D341Med (cell line): ENCODE results near the gene MBNL2.

Source experiments
- DNase-seq: peaks from one replicate; pipeline ENCODE4 v3.0.0; 2012; ENCODE audit warnings: low spot score

Gene MBNL2

DNA sequence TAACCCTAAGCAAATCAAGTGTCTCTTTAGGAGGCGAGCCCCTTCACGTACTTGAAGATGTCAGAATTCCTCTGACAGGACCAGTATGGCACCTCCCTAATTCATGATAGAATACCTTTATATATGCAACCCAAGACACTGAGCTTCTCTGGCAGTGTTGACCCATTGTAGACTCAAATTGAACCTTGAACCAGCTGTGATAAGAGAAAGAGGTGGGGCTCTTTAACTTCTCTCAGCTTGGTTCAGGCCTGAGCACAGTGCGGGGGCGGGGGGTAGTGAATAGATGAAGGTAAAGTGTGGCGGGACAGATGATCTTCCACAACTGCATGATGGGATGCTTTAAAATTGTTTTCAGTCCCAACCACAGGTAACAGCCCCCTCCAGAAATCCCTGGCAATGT is 12.1 kb downstream of the MBNL2 start:
- DNase-seq, result no peak

DNA sequence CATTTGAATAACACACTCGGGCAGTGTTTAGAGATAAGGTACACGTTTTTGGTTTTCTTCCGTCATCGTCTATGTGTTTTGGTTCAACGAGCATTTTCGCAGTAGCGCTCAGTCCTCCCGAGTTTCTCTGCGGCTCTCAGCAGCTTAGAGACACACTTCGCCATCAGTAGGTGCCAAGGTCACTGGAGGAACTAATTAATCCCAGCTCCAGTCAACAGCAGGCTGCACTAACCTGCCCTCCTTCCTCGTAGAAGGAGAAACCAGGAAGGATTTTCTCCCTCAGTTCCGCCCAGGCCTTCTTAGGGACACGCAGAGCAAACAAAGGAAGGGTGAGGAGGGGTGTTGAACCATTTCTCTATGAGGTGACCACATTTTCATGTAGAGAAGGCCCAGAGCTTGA is 12.6 kb downstream of the MBNL2 start:
- no peak for DNase-seq

DNA sequence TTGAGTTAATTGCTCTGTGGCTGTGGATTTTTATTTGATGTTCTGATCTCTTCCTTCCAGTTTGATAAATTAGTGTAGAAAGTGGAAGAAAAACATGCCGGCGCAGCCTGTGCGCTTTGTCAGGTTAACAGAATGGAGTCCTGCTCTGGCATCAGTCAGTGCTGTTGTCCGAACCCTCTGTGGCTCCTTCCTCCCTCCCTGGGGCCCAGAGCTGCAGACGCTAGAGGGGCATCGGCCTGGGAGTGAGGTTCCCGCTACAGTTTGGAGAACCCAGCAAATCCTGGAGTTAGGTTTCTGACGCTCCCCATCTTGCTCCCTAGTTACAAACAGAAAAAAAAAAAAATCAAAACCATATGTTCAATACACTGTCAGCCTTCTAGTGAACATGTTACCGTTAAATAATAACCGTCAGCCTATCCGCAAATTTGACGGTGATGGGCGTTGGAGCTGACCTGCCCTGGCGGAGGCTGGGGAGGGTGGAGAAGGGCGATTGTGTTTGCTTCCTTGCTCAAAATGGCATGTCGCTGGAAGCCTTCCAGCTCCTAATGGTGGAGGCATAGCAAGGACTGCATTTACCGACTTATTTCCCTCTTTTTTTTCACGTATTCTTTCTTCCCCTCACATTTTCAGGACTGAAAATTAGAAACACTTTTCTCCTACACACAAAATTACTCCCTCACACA is 13.6 kb downstream of the MBNL2 start:
- DNase-seq, result no peak

DNA sequence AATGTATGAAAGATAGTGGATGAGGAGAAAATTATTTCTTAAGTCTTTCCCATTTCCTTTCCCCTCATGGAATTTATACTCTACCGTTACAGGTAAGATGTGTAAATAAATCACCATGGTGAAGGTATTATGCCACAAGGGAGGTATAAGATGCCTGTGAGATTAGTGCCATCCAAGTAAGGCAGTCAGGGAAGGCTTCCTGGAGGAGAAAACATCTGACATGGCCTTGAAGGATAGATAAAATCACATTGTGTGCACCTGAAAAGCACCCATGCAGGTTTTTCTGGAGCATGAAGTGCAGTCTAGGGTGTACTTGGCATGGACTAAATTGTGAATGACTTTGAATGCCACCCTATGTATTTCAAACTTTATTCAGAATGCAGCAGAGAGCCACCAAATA is 15.3 kb downstream of the MBNL2 start:
- no peak for DNase-seq

DNA sequence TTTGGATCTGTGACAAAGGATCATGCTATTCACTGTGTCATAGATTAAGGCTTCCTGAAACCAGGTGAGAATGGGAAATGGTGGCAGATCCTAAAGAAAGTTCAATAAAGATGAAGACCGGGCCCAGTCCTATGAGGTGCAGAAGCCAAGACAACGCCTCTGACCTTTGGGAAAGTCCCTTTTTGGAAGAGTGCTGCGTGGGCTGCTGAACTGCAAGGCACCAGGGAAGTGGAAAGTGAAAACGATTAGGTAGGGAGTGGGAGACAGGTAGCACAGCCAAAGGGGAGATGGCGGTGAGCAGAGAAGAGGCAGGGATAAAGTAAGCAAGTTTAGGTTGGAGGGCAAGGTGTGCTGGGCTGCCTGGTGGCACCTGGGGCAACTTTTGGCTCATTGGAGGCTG is 16.3 kb downstream of the MBNL2 start:
- DNase-seq, result no peak

DNA sequence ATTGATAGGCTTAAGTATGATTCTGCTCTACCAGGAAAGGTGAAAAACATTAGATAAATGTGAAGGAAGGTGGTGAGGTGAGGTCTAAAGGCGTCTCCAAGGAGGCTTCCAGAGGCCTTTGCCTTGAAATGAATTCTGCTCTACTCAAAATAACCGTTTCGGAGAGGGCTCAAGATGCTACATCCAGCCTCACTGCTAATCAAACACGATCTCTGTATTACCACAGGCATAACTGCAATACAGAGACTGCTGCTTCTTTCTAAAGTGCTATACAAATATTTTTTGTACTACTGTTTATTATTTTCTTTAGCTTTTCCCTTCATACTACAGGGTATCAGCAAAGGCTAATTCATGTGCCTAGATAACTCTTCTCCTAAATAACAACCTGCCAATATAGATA is 16.8 kb downstream of the MBNL2 start:
- DNase-seq, result no peak

DNA sequence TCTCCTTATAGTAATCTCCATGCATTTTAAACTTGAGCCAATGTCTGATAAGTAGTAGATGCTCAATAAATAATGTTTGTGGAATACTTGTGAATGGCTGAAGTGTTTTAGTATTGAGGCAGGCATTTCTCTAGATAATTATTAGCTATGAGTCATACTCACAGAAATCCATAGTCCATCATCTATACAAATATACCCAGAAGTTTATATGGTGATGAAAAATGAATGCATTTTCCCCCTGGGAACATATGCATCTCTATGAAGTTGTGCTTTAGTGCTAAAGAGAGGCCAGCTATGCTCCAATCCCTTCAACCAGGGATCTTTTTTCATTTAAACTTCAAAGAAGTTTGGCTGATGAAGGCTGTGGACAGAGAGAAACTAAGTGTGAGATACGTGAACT is 17.2 kb downstream of the MBNL2 start:
- DNase-seq, result no peak

DNA sequence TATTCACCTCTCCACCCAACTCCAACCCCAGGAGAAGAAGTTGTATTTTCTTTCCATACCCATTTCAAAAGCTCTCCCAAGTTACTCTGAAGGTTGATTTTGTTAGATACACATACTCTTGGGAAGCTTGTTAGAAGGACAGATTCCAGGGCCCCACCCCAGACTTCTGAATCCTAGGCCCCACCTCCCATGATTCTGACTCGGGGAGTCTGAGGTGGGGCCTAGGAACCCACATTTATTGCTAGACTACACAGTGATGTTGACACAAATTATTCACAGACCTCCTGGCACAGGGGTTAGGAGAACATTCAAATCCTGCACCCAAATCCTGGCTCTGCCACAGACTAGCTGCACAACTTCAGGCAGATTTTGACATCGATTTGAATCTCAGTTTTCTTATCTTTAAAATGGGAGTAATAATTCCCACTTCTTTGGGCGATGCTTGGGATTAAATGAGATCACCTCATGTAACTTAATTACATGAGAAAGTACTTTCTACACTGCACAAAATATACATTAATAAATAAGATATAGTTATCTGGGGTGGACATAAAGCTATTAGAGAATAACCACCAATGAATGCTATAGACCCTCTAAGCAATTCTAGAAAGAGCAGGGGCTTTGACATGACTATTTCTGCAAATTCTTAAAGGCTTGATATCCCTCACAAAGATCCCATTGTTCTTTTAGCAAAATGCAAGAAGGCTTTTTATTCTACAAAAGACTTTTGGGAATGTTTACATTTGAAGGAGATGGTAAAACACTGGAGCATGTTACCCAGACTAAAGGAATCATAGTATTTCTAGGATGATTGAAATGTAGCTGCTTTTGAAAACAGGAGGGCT is 18.0 kb downstream of the MBNL2 start:
- no peak for DNase-seq

DNA sequence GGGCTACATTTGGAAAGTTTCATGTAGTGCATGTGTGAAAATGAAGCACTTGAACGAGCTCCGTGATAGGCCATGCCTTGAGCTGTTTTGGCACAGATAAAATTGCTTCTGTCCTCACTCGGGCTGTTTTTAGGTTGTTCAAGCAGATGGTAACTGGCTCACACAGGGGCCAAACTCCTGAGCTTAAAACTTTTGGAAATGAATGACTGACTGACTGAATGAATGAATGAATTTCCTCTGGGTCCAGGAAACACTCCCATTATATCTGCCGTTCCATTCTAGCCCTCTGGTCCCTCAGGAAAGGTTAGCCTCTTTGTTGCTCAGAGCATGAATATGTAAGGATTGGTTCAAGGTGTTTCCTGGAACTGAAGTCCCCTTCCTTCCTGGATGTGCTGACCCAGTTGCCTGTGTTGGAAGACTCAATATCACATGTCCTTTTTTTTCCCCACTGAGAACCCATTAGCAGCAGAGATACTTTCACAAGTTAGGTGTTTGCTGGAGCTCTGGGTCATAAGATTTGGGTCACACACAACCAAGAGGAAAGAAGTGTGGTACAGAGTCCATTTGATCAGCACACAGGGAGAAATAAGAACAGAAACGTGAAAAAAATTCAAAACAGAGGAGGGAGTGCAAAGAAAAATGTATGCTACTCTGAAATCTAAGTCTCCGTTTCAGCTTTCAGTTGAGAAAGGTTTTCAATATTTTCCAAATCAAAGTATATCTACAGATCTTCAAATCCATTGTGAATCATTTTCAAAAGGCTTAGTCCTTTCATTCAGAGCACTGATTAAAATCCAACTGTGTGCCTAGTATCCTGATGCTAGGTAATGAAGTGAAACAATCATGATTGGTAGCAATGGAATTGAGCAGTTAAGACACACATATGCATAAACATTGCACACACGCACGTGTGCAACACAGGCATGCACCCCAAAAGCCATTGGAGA is 18.9 kb downstream of the MBNL2 start:
- DNase-seq, result no peak

DNA sequence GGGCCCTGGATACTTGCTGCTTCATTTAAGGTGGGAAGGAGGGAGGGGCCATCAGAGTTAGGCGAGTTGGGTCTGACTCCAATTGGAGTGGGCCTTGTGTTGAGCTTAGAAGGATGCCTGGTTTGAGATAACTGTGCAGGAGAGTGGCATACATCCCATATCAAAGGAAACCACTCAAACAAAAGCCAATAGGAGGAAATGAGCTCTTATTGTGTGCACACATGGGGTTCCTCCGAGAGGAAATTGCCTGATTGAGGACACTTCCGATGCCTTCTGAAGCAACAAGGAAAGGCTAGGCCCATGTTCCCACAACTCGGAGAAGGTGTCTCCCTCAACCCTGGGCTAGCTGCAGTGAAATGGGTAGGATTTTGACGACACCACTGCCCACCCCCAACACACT is 19.6 kb downstream of the MBNL2 start:
- no peak for DNase-seq

DNA sequence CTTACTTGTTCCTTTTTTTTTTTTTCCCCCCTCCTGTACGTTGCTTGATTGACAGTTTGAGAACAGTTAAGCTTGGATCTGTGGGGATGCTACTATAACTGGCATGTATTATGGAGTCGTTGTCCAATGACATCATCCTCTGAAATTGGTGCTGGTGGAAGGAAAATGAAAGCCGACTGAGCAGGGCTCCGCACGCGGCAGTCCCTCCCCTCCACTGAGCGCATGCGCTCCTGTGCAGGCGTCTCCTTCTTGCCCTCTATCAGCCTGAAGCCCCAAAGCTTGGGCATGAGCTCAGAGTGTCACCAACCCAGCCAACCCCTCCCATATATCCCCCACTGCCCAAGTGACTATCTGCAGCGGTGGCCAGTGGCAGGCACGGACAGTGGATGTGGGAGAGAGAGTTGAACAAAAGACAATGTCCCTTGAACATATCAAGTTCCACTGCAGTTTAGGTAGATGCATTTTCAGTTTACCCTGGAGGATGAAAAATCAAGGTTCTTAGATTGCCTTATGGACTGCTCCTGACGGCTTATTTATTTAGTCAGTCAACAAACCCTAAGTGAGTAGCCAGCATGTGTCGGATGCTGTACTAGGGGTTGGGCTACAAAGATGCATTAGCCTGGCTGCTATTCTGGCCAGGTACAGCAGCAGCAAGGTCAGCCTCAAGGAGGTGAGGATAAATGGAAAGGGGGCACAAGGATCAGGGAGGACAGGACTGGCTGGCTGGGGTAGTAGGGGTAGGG is 20.8 kb downstream of the MBNL2 start:
- no peak for DNase-seq

DNA sequence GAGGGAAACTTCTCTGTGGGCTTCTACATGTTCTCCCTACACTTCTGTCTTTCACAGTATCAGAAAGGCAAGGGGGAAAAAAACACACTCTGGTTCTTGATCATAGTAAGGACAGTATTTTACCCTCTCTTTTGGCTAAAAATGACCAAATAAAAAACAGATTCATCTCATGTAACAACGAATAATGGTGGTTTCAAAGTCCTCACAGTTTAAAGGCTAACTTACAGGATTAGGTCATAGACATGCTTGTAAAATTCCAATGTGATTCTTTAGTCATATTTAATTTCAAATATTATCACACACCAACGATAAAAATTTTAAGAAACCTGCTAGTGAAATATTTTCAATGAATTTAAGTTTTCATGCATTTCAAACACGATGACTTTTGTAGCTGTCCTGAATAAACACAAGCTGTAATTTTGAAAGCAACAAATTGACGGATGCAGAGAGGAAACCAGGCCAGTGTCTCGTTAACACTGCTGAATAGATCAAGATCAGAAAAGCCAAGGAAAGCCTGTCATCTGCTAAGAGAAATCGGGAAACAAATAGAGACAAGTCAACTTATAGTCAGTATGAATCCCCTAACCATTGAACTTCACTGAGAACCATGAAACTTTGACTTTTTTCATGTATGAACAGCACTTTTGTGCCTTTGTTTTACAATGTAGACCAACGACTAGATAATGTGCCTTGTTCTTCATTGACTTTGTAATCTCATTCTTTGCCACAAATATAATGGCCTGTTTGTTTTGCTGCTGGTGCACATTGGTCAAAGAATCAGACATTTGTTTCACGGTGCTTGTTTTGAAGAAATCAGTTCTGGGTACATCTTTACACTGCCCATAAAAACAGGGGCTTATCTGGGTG is 22.0 kb downstream of the MBNL2 start:
- no peak for DNase-seq

DNA sequence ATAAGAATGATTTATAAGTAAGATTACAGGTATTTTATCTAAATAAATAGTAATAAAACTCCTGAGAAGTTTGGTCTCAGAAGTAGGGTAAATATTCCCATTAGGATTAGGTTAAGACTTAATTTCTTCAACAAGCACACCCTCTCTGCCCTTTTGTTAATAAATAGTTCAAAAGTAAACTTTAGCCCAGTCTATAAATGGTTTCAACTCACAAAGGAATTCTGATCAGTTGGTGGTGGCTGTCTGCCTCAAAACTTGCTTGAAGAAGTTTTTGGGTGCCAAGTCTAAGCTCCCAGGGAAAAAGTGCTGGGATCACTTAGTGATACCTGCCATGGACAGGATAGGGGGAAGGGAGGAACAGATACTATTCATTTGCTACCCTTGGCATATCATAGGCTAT is 22.9 kb downstream of the MBNL2 start:
- DNase-seq, result no peak

DNA sequence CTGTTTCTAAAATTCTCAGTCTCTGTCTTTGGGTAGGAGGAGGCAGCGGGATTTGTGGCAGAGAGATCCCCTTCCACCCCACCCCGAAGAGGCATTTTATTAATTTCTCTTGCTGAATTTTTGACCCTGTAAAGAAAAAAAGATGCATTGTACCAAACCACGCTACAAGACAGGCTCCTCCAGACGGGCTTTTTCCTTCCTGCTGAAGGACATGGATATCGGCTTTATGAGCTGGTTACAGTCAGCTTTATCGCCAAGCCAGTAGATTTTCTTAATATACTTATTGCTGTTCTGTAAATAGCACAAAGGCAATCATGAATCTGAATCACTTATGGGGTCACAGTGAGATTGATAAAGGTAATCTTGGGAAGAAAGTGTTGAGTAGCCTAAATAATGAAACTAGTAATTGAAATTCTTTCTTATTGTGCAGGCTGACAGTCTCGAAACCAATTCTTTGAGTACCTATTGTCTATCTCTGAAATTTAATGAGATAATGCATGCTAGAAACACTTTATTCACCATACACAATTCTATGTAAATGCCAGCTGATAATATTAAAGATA is 24.5 kb downstream of the MBNL2 start:
- no peak for DNase-seq

DNA sequence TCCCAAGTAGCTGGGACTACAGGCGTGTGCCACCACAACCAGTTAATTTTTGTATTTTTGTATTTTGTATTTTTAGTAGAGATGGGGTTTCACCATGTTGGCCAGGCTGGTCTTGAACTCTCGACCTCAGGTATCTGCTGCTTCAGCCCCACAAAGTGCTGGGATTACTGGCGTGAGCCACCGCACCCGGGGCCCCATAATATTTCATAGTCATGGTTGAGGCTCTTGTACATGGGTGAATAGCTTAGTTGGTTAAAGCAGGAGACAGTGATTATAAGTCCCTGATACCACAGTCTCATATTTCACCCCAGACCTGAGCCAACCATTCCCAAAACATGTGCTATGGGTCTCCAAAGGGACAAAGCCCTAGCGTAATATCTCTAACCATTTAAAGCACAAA is 26.1 kb downstream of the MBNL2 start:
- DNase-seq, result no peak

DNA sequence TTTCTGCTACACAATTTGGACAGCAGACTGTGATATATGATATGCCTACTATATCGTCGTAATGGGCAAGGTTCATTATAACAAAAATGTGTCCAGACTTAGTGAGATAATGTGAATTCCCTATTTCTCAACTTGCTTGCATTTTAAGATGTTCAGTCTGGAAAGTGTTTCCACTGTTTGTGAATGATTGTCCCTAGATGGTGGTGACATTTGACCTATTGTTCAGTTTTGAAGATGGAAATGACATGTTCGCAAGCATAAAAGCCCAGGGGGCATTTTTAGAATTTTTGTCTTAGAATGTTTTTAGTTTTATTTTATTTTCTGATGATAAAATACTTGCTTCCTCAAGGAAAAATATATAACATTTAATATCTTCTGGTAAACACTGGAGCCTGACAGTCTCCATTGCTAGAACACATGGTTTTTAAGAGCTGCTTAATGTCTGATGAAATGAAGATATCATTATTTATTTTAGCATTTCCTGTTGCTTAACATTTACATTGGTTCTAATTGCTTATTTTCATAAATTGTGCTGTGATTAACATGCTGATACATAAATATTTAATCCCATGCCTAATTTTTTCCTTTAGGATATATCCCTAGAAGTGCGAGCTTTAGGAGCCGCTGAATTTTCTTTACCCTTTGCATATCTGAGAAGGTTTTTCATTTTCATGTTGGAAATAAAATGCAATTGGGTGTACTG is 27.1 kb downstream of the MBNL2 start:
- no peak for DNase-seq

DNA sequence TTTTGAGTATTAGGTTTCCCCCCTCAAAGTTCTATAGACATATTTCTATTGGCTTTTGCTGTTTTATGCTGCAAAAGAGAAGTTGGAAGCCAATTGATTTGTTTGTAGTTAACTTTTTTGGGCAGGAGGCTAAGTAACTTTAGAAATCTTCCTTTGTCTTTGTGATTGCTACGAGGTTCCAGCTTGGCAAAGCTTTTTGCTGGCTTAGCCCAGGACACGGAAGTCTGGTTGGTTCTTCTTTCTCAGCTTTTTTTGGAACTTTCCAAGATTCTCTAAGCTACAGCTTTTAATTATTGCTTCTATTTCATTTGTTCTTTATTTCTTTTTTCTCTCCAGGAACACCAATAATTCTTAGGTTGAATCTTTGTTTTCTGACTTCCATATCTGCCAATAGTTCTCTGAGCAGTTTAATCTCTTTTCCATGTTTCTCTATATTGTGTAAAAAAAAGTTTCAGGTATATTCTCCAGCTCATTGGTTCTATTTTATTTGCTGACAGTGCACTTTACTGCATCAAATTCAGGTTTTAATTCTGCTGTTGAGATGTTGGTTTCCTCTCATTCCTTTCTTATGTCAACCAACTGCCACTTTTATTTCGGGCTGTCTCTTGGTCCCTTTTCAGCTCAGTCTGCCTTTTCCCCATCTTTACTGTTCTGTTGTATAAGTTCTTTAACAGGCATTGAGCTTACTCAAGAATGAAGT is 27.8 kb downstream of the MBNL2 start:
- no peak for DNase-seq

DNA sequence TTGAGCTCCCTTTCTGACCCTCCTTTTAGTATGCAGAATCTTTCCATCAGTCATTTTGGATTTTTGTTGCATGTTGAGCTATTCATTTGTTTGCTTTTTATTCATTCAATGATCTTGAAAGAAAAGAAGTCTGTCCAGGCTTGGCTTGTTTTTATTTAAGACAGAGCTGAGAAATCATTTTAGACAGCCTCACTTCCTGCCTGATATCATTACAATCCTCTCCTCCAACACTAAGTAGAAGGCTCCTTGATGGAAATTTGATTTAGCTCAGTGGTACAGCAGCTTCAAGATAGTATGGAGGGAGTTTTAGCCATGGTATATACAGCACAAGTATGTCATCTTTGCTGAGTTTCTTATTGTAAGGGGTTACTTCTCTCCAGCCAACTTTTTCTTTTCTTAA is 28.4 kb downstream of the MBNL2 start:
- no peak for DNase-seq

DNA sequence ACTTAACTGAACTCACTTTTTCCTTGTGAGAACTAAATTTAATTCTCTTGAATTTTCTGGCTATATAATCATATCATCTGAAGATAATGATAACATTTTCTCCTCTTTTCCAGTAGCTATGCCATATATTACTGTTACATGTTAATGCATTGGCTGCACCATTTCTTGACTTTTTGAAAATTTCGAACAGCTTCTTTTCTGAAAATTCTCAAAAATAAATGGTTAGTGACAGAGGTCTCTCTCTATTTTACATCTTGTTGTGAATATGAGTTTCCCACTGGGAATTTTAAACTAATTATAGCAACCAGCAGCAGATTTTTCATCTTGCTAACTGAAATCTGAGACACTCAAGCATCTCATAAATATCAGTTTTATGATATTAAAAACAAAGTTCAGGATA is 30.6 kb downstream of the MBNL2 start:
- DNase-seq, result no peak
